Liver (tissue), 9 donors: ENCODE measurements around the gene CCL22. TPM values are rescaled to one million over a fixed set of nuclear protein-coding genes. Genes with fewer than 3 reads are reported as not detected.

Experiments
- DNase-seq: peaks from one replicate; pipeline ENCODE4 v3.0.0-alpha.2; 2017; ENCODE audit warnings: low spot score
- H3K27ac ChIP-seq, 2 donors: one replicate each; pipeline ENCODE4 v1.7.0; 2013; ENCODE audit warnings: inconsistent platforms in 2 of 2, low read length in 2 of 2, control low read depth in 1 of 2, low read depth in 1 of 2, mild to moderate bottlenecking in 1 of 2
- H3K27me3 ChIP-seq, 4 donors: one replicate each; pipeline versions ENCODE4 v1.6.1 to v1.7.0; 2013; ENCODE audit warnings: low read length in 3 of 4, inconsistent platforms in 1 of 4, mild to moderate bottlenecking in 1 of 4, moderate library complexity in 1 of 4; ENCODE audit not compliant: control insufficient read depth in 4 of 4, insufficient read depth in 4 of 4
- H3K36me3 ChIP-seq, 4 donors: one replicate each; pipeline versions ENCODE4 v1.6.1 to v1.7.0; 2013; ENCODE audit warnings: low read length in 3 of 4, mild to moderate bottlenecking in 3 of 4, low read depth in 1 of 4, moderate library complexity in 1 of 4; ENCODE audit not compliant: control insufficient read depth in 4 of 4, insufficient read depth in 3 of 4
- H3K4me1 ChIP-seq, 4 donors: one replicate each; pipeline versions ENCODE4 v1.6.1 to v1.7.0; 2013; ENCODE audit warnings: low read length in 3 of 4, mild to moderate bottlenecking in 3 of 4, moderate library complexity in 1 of 4; ENCODE audit not compliant: control insufficient read depth in 4 of 4, insufficient read depth in 4 of 4
- H3K4me3 ChIP-seq, 3 donors: one replicate each; pipeline versions ENCODE4 v1.6.1 to v1.7.0; 2013; ENCODE audit warnings: low read length in 3 of 3, control low read depth in 1 of 3, low read depth in 1 of 3, mild to moderate bottlenecking in 1 of 3
- H3K9ac ChIP-seq, 2 donors: one replicate each; pipeline ENCODE4 v1.7.0; 2013; ENCODE audit warnings: low read length in 2 of 2, mild to moderate bottlenecking in 2 of 2, moderate library complexity in 2 of 2, control low read depth in 1 of 2, low read depth in 1 of 2
- H3K9me3 ChIP-seq, 4 donors: one replicate each; pipeline versions ENCODE4 v1.6.1 to v1.7.0; 2013; ENCODE audit warnings: low read length in 3 of 4; ENCODE audit not compliant: control insufficient read depth in 4 of 4
- EGR1 ChIP-seq, 2 donors: IDR thresholded peaks; 2 replicates each; pipeline ENCODE4 v1.6.1; 2016 to 2018; ENCODE audit warnings: antibody characterized with exemption in 2 of 2, low read depth in 2 of 2
- FOXA1 ChIP-seq: IDR thresholded peaks from 2 replicates; pipeline ENCODE4 v1.6.1; 2016; ENCODE audit warnings: antibody characterized with exemption
- FOXA2 ChIP-seq: IDR thresholded peaks from 2 replicates; pipeline ENCODE4 v1.6.1; 2016; ENCODE audit warnings: antibody characterized with exemption
- GABPA ChIP-seq, 2 donors: IDR thresholded peaks in 1 of 2; conservative IDR thresholded peaks in 1 of 2; 2 replicates each; pipeline ENCODE4 v1.6.1; 2016; ENCODE audit warnings: antibody characterized with exemption in 2 of 2, mild to moderate bottlenecking in 1 of 2, moderate library complexity in 1 of 2
- HNF4G ChIP-seq: IDR thresholded peaks from 2 replicates; pipeline ENCODE4 v1.6.1; 2016; ENCODE audit warnings: antibody characterized with exemption
- JUND ChIP-seq, 2 donors: IDR thresholded peaks; 2 replicates each; pipeline ENCODE4 v1.6.1; 2016; ENCODE audit warnings: antibody characterized with exemption in 2 of 2
- NR2F2 ChIP-seq: IDR thresholded peaks from 2 replicates; pipeline ENCODE4 v1.6.1; 2016; ENCODE audit warnings: antibody characterized with exemption
- RAD21 ChIP-seq, 2 donors: IDR thresholded peaks; 2 replicates each; pipeline ENCODE4 v1.6.1; 2016; ENCODE audit warnings: antibody characterized with exemption in 2 of 2, mild to moderate bottlenecking in 2 of 2
- RXRA ChIP-seq, 2 donors: IDR thresholded peaks; 2 replicates each; pipeline ENCODE4 v1.6.1; 2017 to 2018; ENCODE audit warnings: antibody characterized with exemption in 2 of 2, mild to moderate bottlenecking in 1 of 2
- YY1 ChIP-seq: IDR thresholded peaks from 2 replicates; pipeline ENCODE4 v1.6.1; 2016; ENCODE audit warnings: antibody characterized with exemption, mild to moderate bottlenecking
- WGBS: extraction: QIAGEN DNeasy Blood & Tissue Kit; methylation state at CpG from one replicate; pipeline ENCODE4 v1.1.7; 2013; 5-methylcytosine and 5-hydroxymethylcytosine counted together
- polyA plus RNA-seq, 2 donors: library from polyadenylated mRNA; stranded (reverse) in 1 of 2; unstranded in 1 of 2; fragments of 200-250 nt in 1 of 2; fragments of >200 nt in 1 of 2; fragmentation: Nextera tagmentation in 1 of 2; extraction: Ambion mirVana in 1 of 2; gene quantifications; one replicate each; pipeline versions ENCODE4 v1.2.1 to v1.2.3, GENCODE V29; 2013 to 2015
- total RNA-seq, 2 donors: library from RNA; depleted of rRNA; stranded (reverse); fragments of >200 nt; gene quantifications; one replicate each; pipeline ENCODE4 v1.2.3, GENCODE V29; 2014
- TF ChIP-seq, protein P1 (sequence below): IDR thresholded peaks from 2 replicates; pipeline ENCODE4 v1.6.1; 2016; ENCODE audit warnings: antibody characterized with exemption
- TF ChIP-seq, protein P2 (sequence below): IDR thresholded peaks from 2 replicates; pipeline ENCODE4 v1.6.1; 2016; ENCODE audit warnings: antibody characterized with exemption
- TF ChIP-seq, protein P3 (sequence below): fragments of 150-350 bp; IDR thresholded peaks from 2 replicates; pipeline ENCODE4 v1.5.1; 2017; ENCODE audit warnings: improper control_type of control experiment, low read depth, low read length; ENCODE audit not compliant: missing input control
- TF ChIP-seq, protein P4 (sequence below): IDR thresholded peaks from 2 replicates; pipeline ENCODE4 v1.6.1; 2016; ENCODE audit warnings: antibody characterized with exemption, mild to moderate bottlenecking
- TF ChIP-seq, protein P5 (sequence below): IDR thresholded peaks from 2 replicates; pipeline ENCODE4 v1.6.1; 2016; ENCODE audit warnings: antibody characterized with exemption
- donor health status: healthy.
- donor health status: healthy.
- donor health status: healthy.
- donor health status: healthy.
- donor health status: healthy.

The CCL22 gene
- total and polyA plus RNA-seq, 4 donors: 0.02 to 0.09 TPM; not detected in 2

DNA sequence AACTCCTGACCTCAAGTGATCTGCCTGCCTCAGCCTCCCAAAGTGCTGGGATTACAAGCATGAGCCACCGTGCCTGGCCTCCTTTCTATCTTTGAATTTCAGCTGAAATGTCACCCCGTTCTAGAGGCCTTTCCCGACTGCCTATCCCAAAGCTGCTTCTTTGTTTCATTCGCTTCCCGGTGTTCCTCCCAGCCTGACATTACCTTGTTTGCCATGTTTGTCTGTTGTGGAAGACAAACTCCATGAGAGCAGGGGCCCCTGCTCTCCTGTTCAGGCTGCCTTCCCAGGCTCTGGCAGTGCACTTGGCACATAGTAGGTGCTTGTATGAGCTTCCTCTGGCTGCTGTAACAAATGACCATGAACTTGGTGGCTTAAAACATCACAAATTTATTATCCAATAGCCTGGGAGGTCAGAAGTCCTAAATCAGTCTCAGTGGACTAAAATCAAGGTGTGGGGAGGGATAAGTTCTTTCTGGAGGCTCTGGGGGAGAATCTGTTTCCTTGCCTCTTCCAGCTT, 2.6 kb upstream of the CCL22 start:
- 97% methylated on average over 5 of the region's 5 CpGs for WGBS
- Histone ChIP-seq H3K4me1 (no peaks in the 10 kb centered on the region), H3K27ac (no peak overlapping the region), H3K9ac (no peak overlapping the region), H3K27me3 (no peaks in the 10 kb centered on the region), H3K9me3 (no peaks in the 10 kb centered on the region), H3K4me3 (no peak overlapping the region), H3K36me3 (no peaks in the 10 kb centered on the region)
- DNase-seq: no peak
- TF ChIP-seq NR2F2 (no peak), FOXA2 (no peak)
- TF ChIP-seq, protein P1, sequence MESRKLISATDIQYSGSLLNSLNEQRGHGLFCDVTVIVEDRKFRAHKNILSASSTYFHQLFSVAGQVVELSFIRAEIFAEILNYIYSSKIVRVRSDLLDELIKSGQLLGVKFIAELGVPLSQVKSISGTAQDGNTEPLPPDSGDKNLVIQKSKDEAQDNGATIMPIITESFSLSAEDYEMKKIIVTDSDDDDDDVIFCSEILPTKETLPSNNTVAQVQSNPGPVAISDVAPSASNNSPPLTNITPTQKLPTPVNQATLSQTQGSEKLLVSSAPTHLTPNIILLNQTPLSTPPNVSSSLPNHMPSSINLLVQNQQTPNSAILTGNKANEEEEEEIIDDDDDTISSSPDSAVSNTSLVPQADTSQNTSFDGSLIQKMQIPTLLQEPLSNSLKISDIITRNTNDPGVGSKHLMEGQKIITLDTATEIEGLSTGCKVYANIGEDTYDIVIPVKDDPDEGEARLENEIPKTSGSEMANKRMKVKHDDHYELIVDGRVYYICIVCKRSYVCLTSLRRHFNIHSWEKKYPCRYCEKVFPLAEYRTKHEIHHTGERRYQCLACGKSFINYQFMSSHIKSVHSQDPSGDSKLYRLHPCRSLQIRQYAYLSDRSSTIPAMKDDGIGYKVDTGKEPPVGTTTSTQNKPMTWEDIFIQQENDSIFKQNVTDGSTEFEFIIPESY: no peak

DNA sequence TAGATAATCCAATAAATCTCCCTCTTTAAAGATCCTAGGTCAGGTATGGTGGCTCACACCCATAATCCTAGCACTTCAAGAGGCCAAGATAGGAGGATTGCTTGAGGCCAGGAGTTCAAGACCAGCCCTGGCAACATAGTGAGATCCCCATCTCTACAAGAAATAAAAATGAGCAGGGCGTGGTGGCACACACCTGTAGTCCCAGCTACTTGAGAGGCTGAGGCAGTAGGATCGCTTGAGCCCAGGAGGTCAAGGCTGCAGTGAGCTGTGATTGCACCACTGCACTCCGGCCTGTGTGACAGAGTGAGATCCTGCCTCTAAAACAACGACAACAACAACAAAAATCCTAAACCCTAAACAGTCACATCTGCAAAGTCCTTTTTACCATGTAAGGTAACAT, 2.0 kb upstream of the CCL22 start:
- TF ChIP-seq FOXA2: no peak
- no peak for TF ChIP-seq GABPA (IDR thresholded peaks at IDR 0.05 in 1 of 2, conservative IDR thresholded peaks at IDR 0.05 in 1 of 2)
- TF ChIP-seq YY1: no peak
- no peak for TF ChIP-seq NR2F2
- no peak for TF ChIP-seq RAD21 (IDR thresholded peaks at IDR 0.05)
- TF ChIP-seq HNF4G: no peak
- TF ChIP-seq, protein P1: no peak
- TF ChIP-seq EGR1 (IDR thresholded peaks at IDR 0.05; ENCODE audit: low read depth in 2 of 2): no peak
- no peak for TF ChIP-seq RXRA (IDR thresholded peaks at IDR 0.05)
- TF ChIP-seq JUND (IDR thresholded peaks at IDR 0.05): no peak
- no peak for TF ChIP-seq FOXA1
- TF ChIP-seq, protein P2, sequence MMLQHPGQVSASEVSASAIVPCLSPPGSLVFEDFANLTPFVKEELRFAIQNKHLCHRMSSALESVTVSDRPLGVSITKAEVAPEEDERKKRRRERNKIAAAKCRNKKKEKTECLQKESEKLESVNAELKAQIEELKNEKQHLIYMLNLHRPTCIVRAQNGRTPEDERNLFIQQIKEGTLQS: no peak
- TF ChIP-seq, protein P3, sequence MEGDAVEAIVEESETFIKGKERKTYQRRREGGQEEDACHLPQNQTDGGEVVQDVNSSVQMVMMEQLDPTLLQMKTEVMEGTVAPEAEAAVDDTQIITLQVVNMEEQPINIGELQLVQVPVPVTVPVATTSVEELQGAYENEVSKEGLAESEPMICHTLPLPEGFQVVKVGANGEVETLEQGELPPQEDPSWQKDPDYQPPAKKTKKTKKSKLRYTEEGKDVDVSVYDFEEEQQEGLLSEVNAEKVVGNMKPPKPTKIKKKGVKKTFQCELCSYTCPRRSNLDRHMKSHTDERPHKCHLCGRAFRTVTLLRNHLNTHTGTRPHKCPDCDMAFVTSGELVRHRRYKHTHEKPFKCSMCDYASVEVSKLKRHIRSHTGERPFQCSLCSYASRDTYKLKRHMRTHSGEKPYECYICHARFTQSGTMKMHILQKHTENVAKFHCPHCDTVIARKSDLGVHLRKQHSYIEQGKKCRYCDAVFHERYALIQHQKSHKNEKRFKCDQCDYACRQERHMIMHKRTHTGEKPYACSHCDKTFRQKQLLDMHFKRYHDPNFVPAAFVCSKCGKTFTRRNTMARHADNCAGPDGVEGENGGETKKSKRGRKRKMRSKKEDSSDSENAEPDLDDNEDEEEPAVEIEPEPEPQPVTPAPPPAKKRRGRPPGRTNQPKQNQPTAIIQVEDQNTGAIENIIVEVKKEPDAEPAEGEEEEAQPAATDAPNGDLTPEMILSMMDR: no peak
- TF ChIP-seq, protein P4, sequence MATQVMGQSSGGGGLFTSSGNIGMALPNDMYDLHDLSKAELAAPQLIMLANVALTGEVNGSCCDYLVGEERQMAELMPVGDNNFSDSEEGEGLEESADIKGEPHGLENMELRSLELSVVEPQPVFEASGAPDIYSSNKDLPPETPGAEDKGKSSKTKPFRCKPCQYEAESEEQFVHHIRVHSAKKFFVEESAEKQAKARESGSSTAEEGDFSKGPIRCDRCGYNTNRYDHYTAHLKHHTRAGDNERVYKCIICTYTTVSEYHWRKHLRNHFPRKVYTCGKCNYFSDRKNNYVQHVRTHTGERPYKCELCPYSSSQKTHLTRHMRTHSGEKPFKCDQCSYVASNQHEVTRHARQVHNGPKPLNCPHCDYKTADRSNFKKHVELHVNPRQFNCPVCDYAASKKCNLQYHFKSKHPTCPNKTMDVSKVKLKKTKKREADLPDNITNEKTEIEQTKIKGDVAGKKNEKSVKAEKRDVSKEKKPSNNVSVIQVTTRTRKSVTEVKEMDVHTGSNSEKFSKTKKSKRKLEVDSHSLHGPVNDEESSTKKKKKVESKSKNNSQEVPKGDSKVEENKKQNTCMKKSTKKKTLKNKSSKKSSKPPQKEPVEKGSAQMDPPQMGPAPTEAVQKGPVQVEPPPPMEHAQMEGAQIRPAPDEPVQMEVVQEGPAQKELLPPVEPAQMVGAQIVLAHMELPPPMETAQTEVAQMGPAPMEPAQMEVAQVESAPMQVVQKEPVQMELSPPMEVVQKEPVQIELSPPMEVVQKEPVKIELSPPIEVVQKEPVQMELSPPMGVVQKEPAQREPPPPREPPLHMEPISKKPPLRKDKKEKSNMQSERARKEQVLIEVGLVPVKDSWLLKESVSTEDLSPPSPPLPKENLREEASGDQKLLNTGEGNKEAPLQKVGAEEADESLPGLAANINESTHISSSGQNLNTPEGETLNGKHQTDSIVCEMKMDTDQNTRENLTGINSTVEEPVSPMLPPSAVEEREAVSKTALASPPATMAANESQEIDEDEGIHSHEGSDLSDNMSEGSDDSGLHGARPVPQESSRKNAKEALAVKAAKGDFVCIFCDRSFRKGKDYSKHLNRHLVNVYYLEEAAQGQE: no peak
- TF ChIP-seq, protein P5, sequence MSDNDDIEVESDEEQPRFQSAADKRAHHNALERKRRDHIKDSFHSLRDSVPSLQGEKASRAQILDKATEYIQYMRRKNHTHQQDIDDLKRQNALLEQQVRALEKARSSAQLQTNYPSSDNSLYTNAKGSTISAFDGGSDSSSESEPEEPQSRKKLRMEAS: no peak
- 95% methylated on average over 4 of the region's 4 CpGs for WGBS
- H3K4me1 ChIP-seq: peaks cover 0 to 5% (median 4%) of the 10 kb centered on the region in 4 donors
- no peak overlapping the region for H3K27ac ChIP-seq
- no peak overlapping the region for H3K4me3 ChIP-seq
- H3K9me3 ChIP-seq: no peaks in the 10 kb centered on the region
- H3K27me3 ChIP-seq: no peaks in the 10 kb centered on the region
- H3K36me3 ChIP-seq: no peaks in the 10 kb centered on the region
- no peak for DNase-seq
- H3K9ac ChIP-seq: no peak overlapping the region
